Immature natural killer cell (primary cell): Measurements from ENCODE around the gene TMED6. TPM values are rescaled to one million over a fixed set of nuclear protein-coding genes. Genes with fewer than 3 reads are reported as not detected.
"Not testable (repeated sequence)": the region's sequence is repeated elsewhere in the genome, so short reads cannot be mapped to it uniquely, and the experiment has no call there.

Experiments
- DNase-seq, 3 donors: peaks; one replicate each; pipeline ENCODE4 v3.0.0; 2022; ENCODE audit warnings: mixed read lengths in 1 of 3
- H3K27ac Mint-ChIP-seq, 6 donors: one replicate each; pipeline ENCODE4 v1.8.0; 2020; ENCODE audit warnings: mixed read lengths in 6 of 6, mild to moderate bottlenecking in 5 of 6, inconsistent platforms in 4 of 6, moderate library complexity in 3 of 6
- H3K27me3 Mint-ChIP-seq, 3 donors: one replicate each; pipeline ENCODE4 v1.8.0; 2020 to 2021; ENCODE audit warnings: low read depth in 3 of 3, mild to moderate bottlenecking in 3 of 3, mixed read lengths in 3 of 3, moderate library complexity in 3 of 3, inconsistent platforms in 1 of 3
- H3K36me3 Mint-ChIP-seq, 3 donors: one replicate each; pipeline ENCODE4 v1.8.0; 2020; ENCODE audit warnings: mixed read lengths in 3 of 3, inconsistent platforms in 2 of 3, mild to moderate bottlenecking in 2 of 3
- H3K4me1 Mint-ChIP-seq, 2 donors: one replicate each; pipeline ENCODE4 v1.8.0; 2020; ENCODE audit warnings: inconsistent platforms in 2 of 2, mild to moderate bottlenecking in 2 of 2, mixed read lengths in 2 of 2, moderate library complexity in 1 of 2
- H3K4me3 Mint-ChIP-seq, 5 donors: one replicate each; pipeline ENCODE4 v1.8.0; 2020; ENCODE audit warnings: mild to moderate bottlenecking in 5 of 5, mixed read lengths in 5 of 5, inconsistent platforms in 3 of 5, moderate library complexity in 3 of 5
- H3K9me3 Mint-ChIP-seq, 6 donors: one replicate each; pipeline ENCODE4 v1.8.0; 2020; ENCODE audit warnings: mild to moderate bottlenecking in 6 of 6, mixed read lengths in 6 of 6, inconsistent platforms in 4 of 6, moderate library complexity in 3 of 6
- polyA plus RNA-seq, 3 donors: library from polyadenylated mRNA; unstranded; fragments of 300-500 nt; fragmentation: Illumina TruSeq; gene quantifications; one replicate each; pipeline ENCODE4 v1.2.3, GENCODE V29; 2021

The TMED6 gene
- polyA plus RNA-seq, 3 donors from 2014 or later, result not detected

DNA sequence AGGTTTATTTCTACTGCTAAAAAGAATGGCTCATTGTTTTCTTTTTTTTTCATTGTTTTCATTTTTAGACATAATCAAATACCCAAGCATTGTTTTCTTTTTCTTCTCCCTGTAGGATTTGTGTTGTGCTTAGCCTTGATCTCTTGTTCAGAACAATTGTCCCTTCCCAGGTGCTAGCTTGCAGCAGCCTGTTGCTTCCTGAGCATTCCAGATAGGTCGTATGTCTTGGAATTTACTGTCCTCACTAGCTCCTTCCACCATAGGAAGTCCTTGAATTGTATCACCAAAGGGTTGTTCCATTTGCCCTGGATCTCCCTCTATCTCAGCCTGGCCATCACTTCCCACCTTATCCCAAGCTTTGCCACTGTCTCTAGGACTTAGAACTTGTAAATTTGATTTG is 50.4 kb downstream of the TMED6 start:
- H3K4me1 Mint-ChIP-seq, result no peaks in the 10 kb centered on the region
- H3K27ac Mint-ChIP-seq, result no peak overlapping the region
- peaks cover 14 to 19% (median 17%) of the 10 kb centered on the region in 3 donors for H3K36me3 Mint-ChIP-seq
- peaks cover 0 to 2% (median 0%) of the 10 kb centered on the region in 3 donors for H3K27me3 Mint-ChIP-seq
- DNase-seq, result no peak
- no peak overlapping the region for H3K4me3 Mint-ChIP-seq
- no peaks in the 10 kb centered on the region for H3K9me3 Mint-ChIP-seq

DNA sequence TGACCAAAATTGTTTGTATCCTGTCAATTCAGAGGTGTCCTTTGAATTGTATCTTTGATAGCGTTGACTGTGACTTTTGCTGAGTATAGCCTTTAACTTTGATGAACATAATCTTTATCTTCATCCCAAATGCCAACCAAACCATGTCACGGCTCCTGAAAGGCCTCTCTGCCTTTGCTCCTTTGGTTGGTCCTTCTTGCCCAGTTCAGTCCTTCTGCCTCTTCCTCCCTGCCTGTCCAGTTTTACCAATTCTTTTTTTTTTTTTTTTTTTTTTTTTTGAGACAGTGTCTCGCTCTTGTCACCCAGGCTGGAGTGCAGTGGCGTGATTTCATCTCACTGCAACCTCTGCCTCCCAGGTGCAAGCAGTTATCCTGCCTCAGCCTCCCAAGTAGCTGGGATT is 53.3 kb downstream of the TMED6 start:
- Mint-ChIP-seq H3K27ac (no peak overlapping the region), H3K4me3 (no peak overlapping the region), H3K9me3 (no peaks in the 10 kb centered on the region), H3K4me1 (no peaks in the 10 kb centered on the region), H3K27me3 (peaks cover 0 to 2% (median 0%) of the 10 kb centered on the region in 3 donors), H3K36me3 (peaks cover 10 to 16% (median 15%) of the 10 kb centered on the region in 3 donors)
- DNase-seq, result no peak

DNA sequence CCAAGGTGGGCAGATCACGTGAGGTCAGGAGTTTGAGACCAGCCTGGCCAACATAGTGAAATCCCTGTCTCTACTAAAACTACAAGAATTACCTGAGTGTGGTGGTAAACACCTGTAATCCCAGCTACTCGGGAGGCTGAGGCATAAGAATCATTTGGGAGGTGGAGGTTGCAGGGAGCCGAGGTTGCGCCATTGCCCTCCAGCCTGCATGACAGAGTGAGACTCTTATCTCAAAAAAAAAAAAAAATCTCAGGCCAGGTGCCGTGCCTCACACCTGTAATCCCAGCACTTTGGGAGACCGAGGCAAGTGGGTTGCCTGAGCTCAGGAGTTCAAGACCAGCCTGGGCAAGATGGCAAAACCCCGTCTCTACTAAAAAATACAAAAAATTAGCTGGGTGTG is 54.8 kb downstream of the TMED6 start:
- H3K4me1 Mint-ChIP-seq, H3K9me3 Mint-ChIP-seq, H3K27me3 Mint-ChIP-seq, DNase-seq, H3K27ac Mint-ChIP-seq, H3K4me3 Mint-ChIP-seq: not testable (repeated sequence)
- H3K36me3 Mint-ChIP-seq, result peaks cover 10 to 15% (median 14%) of the 10 kb centered on the region in 3 donors

DNA sequence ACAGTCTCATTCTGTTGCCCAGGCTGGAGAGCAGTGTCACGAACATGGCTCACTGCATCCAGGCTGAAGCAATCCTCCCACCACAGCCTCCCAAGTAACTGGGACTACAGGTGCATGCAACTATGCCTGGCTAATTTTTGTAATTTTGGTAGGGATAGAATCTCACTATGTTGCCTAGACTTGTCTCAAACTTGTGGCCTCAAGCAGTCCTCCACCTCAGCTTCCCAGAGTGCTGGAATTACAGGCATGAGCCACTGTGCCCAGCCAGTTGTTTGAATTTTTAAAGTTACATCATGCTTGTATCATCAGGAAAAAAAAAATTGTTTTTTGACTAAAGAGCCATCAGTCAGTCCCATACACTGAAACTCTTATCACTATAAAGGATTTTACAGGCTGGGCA is 57.5 kb downstream of the TMED6 start:
- Mint-ChIP-seq H3K9me3 (no peaks in the 10 kb centered on the region), H3K27me3 (no peaks in the 10 kb centered on the region), H3K27ac (no peak overlapping the region), H3K4me3 (no peak overlapping the region), H3K4me1 (no peaks in the 10 kb centered on the region), H3K36me3 (peaks cover 0 to 3% (median 0%) of the 10 kb centered on the region in 3 donors)
- no peak for DNase-seq

DNA sequence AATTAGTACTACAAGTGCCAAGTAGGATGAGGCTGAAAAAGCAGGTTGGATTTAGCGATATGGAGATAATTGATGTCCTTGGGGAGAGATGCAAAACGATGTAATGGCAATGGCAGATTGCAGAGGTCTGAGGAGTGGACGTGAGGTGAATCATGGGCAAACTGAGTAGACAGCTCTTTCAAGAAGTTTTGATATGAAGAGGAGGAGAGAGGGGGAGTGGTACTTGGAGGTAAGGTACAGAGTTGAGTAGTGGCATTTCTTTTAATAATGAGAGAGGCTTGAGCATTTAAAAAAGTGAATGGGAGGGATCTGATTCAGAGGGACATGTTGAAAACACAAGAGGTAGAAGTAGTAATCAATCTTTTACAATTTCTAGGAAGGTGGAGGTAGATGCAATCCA is 58.2 kb downstream of the TMED6 start:
- no peak overlapping the region for H3K4me3 Mint-ChIP-seq
- DNase-seq, result no peak
- peaks cover 0 to 4% (median 0%) of the 10 kb centered on the region in 3 donors for H3K36me3 Mint-ChIP-seq
- H3K9me3 Mint-ChIP-seq, result no peaks in the 10 kb centered on the region
- H3K4me1 Mint-ChIP-seq, result no peaks in the 10 kb centered on the region
- H3K27me3 Mint-ChIP-seq, result no peaks in the 10 kb centered on the region
- peak overlapping the region in 4 of 6 donors; percentile 0 to 47 (median 12) for H3K27ac Mint-ChIP-seq

Other genes with a start within 250 kb of the TMED6 start
- under 1 TPM in 2 of 3 donors, not detected in 1; 0.32 to 0.35 TPM for gene HAS3, start 246.1 kb downstream of the TMED6 start, polyA plus RNA-seq
- gene CHTF8, start 219.2 kb downstream of the TMED6 start, polyA plus RNA-seq, result 100 to 1,000 TPM; 134 to 160 (median 150) TPM
- 10 to 100 TPM; 38.8 to 69.1 (median 50.4) TPM for gene UTP4, start 219.1 kb downstream of the TMED6 start, polyA plus RNA-seq
- gene SNTB2, start 164.6 kb downstream of the TMED6 start, polyA plus RNA-seq, result 10 to 100 TPM; 16.7 to 23.1 (median 17.7) TPM
- gene VPS4A, start 40.4 kb downstream of the TMED6 start, polyA plus RNA-seq, result 10 to 100 TPM; 26.5 to 52.0 (median 30.9) TPM
- gene PDF, start 21.2 kb downstream of the TMED6 start, polyA plus RNA-seq, result 1 to 10 TPM; 6.3 to 10.0 (median 6.3) TPM
- gene COG8, start 12.2 kb downstream of the TMED6 start, polyA plus RNA-seq, result 10 to 100 TPM; 36.6 to 52.0 (median 44.4) TPM
- 10 to 100 TPM; 13.0 to 24.9 (median 23.2) TPM for gene NIP7, start 12.0 kb downstream of the TMED6 start, polyA plus RNA-seq
- gene TERF2, start 34.2 kb upstream of the TMED6 start, polyA plus RNA-seq, result 10 to 100 TPM; 10.8 to 25.2 (median 17.0) TPM
- gene CYB5B, start 72.8 kb upstream of the TMED6 start, polyA plus RNA-seq, result 100 to 1,000 TPM; 210 to 235 (median 233) TPM
- 10 to 100 TPM in 1 of 3 donors, 1 to 10 TPM in 2; 5.4 to 17.5 (median 7.9) TPM for gene NFAT5, start 214.2 kb upstream of the TMED6 start, polyA plus RNA-seq